Mucosa of descending colon (tissue), 3 donors: ENCODE data around the gene GRK5. TPM values are rescaled to one million over a fixed set of nuclear protein-coding genes. Genes with fewer than 3 reads are reported as not detected.
A peak's percentile ranks its signal among the peaks of the same experiment; 100 is the strongest.

ENCODE experiments used
- ATAC-seq: fragments of 200-7000 bp; cut with Tn5 transposase; one replicate; pipeline ENCODE4 v1.9.1; 2020; ENCODE audit warnings: mild to moderate bottlenecking, moderate library complexity
- DNase-seq, 3 donors: peaks; one replicate each; pipeline ENCODE4 v3.0.0-alpha.2; 2020
- H3K36me3 ChIP-seq: fragments of 200-600 bp; one replicate; pipeline ENCODE4 v1.8.0; 2021; ENCODE audit warnings: low read depth, mild to moderate bottlenecking
- H3K4me1 ChIP-seq: fragments of 200-600 bp; one replicate; pipeline ENCODE4 v1.8.0; 2021; ENCODE audit warnings: low read depth, mild to moderate bottlenecking
- H3K4me3 ChIP-seq: fragments of 200-600 bp; one replicate; pipeline ENCODE4 v1.8.0; 2021; ENCODE audit warnings: mild to moderate bottlenecking
- H3K9me3 ChIP-seq: fragments of 200-600 bp; one replicate; pipeline ENCODE4 v1.8.0; 2021; ENCODE audit warnings: mild to moderate bottlenecking
- CTCF ChIP-seq: fragments of 200-600 bp; IDR thresholded peaks from one replicate; pipeline ENCODE4 v1.8.0; 2022; ENCODE audit warnings: antibody characterized with exemption, mild to moderate bottlenecking
- intact Hi-C, 2 donors: fragments of 100-400 bp; cut with DNase I in 1 of 2; cut with micrococcal nuclease in 1 of 2; formaldehyde crosslinking; loops; one replicate each; pipeline versions ENCODE4 v1.11.0 to v1.11.1; 2022; cut with DNase I, micrococcal nuclease
- microRNA-seq: library from miRNA; unstranded; fragments of <30 nt; microRNA quantifications from one replicate; pipeline ENCODE4, GENCODE V29; 2019
- total RNA-seq, 3 donors: library from RNA; stranded (reverse); fragmentation: NEBNext Ultra II Directional in 2 of 3; extraction: Animal tissue kit (Norgen Biotek cat#: 25700) in 2 of 3; gene quantifications; one replicate each; pipeline versions ENCODE4 v1.2.1 to v1.2.4, GENCODE V29; 2021 to 2023
- donor health status: DM: no; HTN: no; CAD: no; lungs with moderate emphysema.
- donor health status: DM: no; HTN: no; CAD: no.
- donor health status: DM: no; HTN: yes; CAD: no.

Gene GRK5
- total RNA-seq, 3 donors from 2014 or later = 6.6 to 27.1 (median 8.3) TPM

GRCh38 chr10:119503821-119504220 lies 296.4 kb downstream of the GRK5 start:
- Histone ChIP-seq H3K4me1 (no peaks in the 10 kb centered on the region), H3K4me3 (no peak overlapping the region), H3K9me3 (no peaks in the 10 kb centered on the region), H3K36me3 (no peaks in the 10 kb centered on the region)
- peak in 1 of 3 donors; percentile 4 for DNase-seq
- no peak for ATAC-seq
- no peak for TF ChIP-seq CTCF
- intact Hi-C loops = no loop called here

- no peak for TF ChIP-seq CTCF
- H3K4me3 ChIP-seq = no peak overlapping the region
- ATAC-seq (no peak), DNase-seq (peak in 1 of 3 donors; percentile 16)
- intact Hi-C loops = no loop called here
- no peaks in the 10 kb centered on the region for H3K9me3 ChIP-seq
- H3K36me3 ChIP-seq = no peaks in the 10 kb centered on the region
- no peaks in the 10 kb centered on the region for H3K4me1 ChIP-seq
Measured at GRCh38 chr10:119504651-119505050, 297.3 kb downstream of the GRK5 start.

- H3K4me3 ChIP-seq = no peak overlapping the region
- no peaks in the 10 kb centered on the region for H3K4me1 ChIP-seq
- intact Hi-C loops = no loop called here
- no peak for TF ChIP-seq CTCF
- no peaks in the 10 kb centered on the region for H3K9me3 ChIP-seq
- peak; percentile 44 for ATAC-seq
- peak in 1 of 3 donors; percentile 27 for DNase-seq
- H3K36me3 ChIP-seq = no peaks in the 10 kb centered on the region
Measured at GRCh38 chr10:119505131-119505551, 297.8 kb downstream of the GRK5 start.

Small RNA genes lying within 50 kb of the gene (microRNA-seq; reads per million reads assigned to microRNA genes)
- not detected for gene MIR4681

Other genes starting within 250 kb of the GRK5 start
- 1 to 10 TPM in 1 of 3 donors, under 1 TPM in 2; 0.12 to 2.7 (median 0.43) TPM for gene NANOS1, start 177.9 kb upstream of the GRK5 start, total RNA-seq
- gene EIF3A, start 126.8 kb upstream of the GRK5 start, total RNA-seq = 100 to 1,000 TPM in 2 of 3 donors, 10 to 100 TPM in 1; 94.5 to 124 (median 114) TPM
- gene DENND10, start 103.5 kb upstream of the GRK5 start, total RNA-seq = 10 to 100 TPM; 36.6 to 39.9 (median 38.0) TPM
- 10 to 100 TPM; 25.4 to 48.8 (median 34.6) TPM for gene SFXN4, start 41.9 kb upstream of the GRK5 start, total RNA-seq
- 100 to 1,000 TPM in 2 of 3 donors, 10 to 100 TPM in 1; 98.6 to 140 (median 107) TPM for gene PRDX3, start 28.8 kb upstream of the GRK5 start, total RNA-seq